ENCODE measurements around the gene FRRS1. TPM values are rescaled to one million over a fixed set of nuclear protein-coding genes. Genes with fewer than 3 reads are reported as not detected.

FRRS1 gene
- total and polyA plus RNA-seq, 12 donors, result 0.88 to 8.2 (median 4.7) TPM

DNA sequence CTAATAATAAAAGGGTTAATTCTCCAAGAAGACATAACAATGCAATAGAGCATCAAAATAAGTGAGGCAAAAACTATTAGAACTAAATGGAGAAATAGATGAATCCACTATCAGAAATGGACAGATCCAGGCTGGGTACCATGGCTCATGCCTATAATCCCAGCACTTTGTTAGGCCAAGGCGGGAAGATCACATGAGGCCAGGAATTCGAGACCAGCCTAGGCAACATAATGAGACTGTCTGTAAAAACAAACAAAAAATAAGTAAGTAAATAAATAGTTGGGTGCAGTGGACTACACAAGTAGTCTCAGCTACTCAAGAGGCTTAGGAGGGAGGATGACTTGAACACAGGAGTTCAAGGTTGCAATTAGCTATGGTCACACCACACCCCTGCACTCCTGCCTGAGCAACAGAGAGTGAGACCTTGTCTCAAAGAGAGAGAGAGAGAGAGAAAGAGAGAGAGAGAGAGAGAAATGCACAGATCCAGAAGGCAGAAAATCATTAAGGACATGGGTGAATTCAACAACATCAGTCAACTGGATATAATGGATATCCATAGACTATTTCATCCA lies 12.3 kb downstream of the FRRS1 start:
- WGBS, 2 donors, result 90 to 95% methylated on average over 2 of the region's 2 CpGs
- Histone ChIP-seq H3K27me3 (no peaks in the 10 kb centered on the region), H3K36me3 (no peaks in the 10 kb centered on the region), H3K4me3 (no peak overlapping the region), H3K4me1 (peaks cover 0 to 30% (median 0%) of the 10 kb centered on the region in 9 donors), H3K9me3 (peaks cover 0 to 7% (median 0%) of the 10 kb centered on the region in 11 donors), H3K27ac (no peak overlapping the region)
- intact Hi-C loops (cut with DNase I), result no loop called here
- TF ChIP-seq, protein P1, sequence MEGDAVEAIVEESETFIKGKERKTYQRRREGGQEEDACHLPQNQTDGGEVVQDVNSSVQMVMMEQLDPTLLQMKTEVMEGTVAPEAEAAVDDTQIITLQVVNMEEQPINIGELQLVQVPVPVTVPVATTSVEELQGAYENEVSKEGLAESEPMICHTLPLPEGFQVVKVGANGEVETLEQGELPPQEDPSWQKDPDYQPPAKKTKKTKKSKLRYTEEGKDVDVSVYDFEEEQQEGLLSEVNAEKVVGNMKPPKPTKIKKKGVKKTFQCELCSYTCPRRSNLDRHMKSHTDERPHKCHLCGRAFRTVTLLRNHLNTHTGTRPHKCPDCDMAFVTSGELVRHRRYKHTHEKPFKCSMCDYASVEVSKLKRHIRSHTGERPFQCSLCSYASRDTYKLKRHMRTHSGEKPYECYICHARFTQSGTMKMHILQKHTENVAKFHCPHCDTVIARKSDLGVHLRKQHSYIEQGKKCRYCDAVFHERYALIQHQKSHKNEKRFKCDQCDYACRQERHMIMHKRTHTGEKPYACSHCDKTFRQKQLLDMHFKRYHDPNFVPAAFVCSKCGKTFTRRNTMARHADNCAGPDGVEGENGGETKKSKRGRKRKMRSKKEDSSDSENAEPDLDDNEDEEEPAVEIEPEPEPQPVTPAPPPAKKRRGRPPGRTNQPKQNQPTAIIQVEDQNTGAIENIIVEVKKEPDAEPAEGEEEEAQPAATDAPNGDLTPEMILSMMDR (IDR thresholded peaks at IDR 0.05), result no peak
- DNase-seq, result no peak
- ATAC-seq, result no peak

DNA sequence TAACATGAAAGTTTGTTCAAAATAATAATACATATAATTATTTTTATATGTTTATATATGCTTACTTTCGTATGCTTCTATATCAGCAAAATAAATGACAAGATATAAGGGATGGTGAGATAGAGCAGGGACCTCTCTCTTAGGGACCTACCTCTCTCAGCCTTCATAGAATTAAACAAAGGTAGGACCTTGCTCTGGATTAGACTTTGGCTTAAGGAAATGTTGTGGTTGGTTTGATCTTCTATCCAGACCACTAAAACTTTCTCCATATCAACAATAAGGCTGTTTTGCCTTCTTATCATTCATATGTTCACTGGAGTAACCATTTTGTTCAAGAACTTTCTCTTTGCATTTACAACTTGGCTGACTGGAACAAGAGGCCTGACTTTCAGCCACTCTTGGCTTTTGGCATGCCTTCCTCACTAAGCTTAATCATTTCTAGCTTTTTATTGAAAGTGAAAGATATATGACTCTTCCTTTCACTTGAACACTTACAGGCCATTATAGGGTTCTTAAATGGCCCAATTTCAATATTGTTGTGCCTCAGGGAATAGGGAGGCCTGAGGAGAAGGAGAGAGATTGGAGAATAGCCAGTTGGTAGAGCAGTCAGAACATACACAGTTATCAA lies 14.4 kb downstream of the FRRS1 start:
- DNase-seq (no peak), ATAC-seq (no peak)
- TF ChIP-seq, protein P1 (IDR thresholded peaks at IDR 0.05), result no peak
- no peaks in the 10 kb centered on the region for H3K9me3 ChIP-seq
- no peak overlapping the region for H3K27ac ChIP-seq
- H3K36me3 ChIP-seq, result peaks cover 0 to 3% (median 0%) of the 10 kb centered on the region in 9 donors
- no peaks in the 10 kb centered on the region for H3K27me3 ChIP-seq
- 94 to 96% methylated on average over 1 of the region's 1 CpG for WGBS, 2 donors
- H3K4me3 ChIP-seq, result no peak overlapping the region
- intact Hi-C loops (cut with DNase I), result no loop called here
- H3K4me1 ChIP-seq, result peaks cover 0 to 14% (median 0%) of the 10 kb centered on the region in 9 donors

DNA sequence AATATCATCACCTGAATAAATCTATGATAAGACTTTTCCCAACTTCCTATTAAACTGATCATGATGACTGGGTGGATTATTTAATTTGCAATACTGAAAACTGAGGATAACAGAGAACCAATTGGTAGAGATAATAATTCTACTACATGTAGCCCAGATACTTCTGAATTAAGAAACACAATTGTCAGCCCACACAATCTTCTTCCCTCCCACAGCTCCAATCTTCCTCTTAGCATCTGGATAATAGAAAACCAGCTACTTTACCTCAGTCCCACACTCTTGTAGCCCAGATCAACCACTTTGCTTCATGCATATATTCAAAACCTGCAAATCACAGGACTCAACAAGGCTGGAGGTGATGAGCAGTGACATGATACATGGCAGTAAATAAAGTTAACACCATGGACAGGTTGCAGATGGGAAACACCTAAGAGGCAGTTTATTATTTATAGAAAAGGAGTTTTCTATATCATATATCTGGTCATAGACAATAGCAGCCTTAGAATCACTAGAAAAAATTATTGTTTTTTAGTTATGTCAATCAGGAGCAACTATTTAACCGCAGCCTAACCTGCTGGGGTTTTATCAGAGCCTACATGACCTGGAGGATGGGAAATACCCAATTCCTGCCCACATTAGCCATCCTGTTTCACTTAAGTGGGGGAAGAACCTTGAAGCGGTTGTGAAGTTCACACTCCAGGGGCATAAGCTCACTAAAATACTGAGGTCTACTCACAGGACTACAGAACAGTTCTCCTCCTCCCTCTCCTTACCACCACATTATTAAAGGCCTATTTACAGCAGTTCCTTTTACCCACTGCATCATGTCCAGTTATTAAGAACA lies 16.7 kb downstream of the FRRS1 start:
- WGBS, 2 donors, result 63 to 65% methylated on average over 2 of the region's 2 CpGs
- Histone ChIP-seq H3K4me1 (peaks cover 0 to 11% (median 0%) of the 10 kb centered on the region in 9 donors), H3K27me3 (no peaks in the 10 kb centered on the region), H3K36me3 (peaks cover 0 to 21% (median 0%) of the 10 kb centered on the region in 9 donors), H3K27ac (no peak overlapping the region), H3K9me3 (no peaks in the 10 kb centered on the region), H3K4me3 (no peak overlapping the region)
- DNase-seq, result no peak
- intact Hi-C loops (cut with DNase I), result no loop called here
- TF ChIP-seq, protein P1 (IDR thresholded peaks at IDR 0.05), result no peak
- peak in 1 of 8 donors; percentile 32 for ATAC-seq

DNA sequence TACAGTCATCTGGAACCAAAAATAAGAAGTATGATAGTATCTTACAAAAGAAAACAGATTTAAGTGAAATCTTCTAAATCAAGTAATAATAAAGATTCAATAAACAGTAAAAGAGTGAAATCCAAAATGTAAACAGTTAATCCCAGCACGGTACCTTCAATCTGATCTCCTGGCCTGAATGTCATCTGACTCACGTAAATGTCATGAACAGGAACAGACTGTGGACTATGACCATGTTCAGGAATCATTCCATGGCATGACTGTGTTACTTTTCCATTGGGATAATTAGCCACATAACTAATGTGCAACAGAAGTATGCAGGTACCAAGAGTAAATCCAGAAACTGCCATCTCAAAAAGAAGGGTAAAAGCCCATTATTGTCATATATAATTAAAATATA lies 18.0 kb downstream of the FRRS1 start:
- Histone ChIP-seq H3K9me3 (no peaks in the 10 kb centered on the region), H3K36me3 (peaks cover 0 to 21% (median 0%) of the 10 kb centered on the region in 9 donors), H3K27ac (no peak overlapping the region), H3K4me1 (peaks cover 0 to 11% (median 0%) of the 10 kb centered on the region in 9 donors), H3K27me3 (no peaks in the 10 kb centered on the region), H3K4me3 (no peak overlapping the region)
- peak in 6 of 8 donors; percentile 70 to 93 (median 80) for ATAC-seq
- TF ChIP-seq, protein P1 (IDR thresholded peaks at IDR 0.05), result no peak
- no peak for DNase-seq
- WGBS, 2 donors, result 44 to 54% methylated on average over 2 of the region's 2 CpGs
- intact Hi-C loops (cut with DNase I), result no loop called here

All from heart right ventricle (tissue), 16 donors.